HG02763 (cell line): ENCODE measurements around the gene WDR11.

Source experiments
- ATAC-seq: cut with Tn5 transposase; IDR thresholded peaks from one replicate; pipeline ENCODE4 v1.9.1; 2021; ENCODE audit warnings: mild to moderate bottlenecking, moderate library complexity; ENCODE audit not compliant: unreplicated experiment

Gene WDR11

GRCh38 chr10:120850911-120851865 lies at the start of gene WDR11:
WDR11 (plus strand) TSS chr10:120851362; CDS start chr10:120851421, 59 bp downstream.
- ATAC-seq, result peak; percentile 97

- ATAC-seq, result no peak
Observed at GRCh38 chr10:120802935-120803334, 48.2 kb upstream of the WDR11 start.

- ATAC-seq, result no peak
Observed at GRCh38 chr10:120803972-120804371, 47.2 kb upstream of the WDR11 start.

- ATAC-seq, result no peak
Observed at GRCh38 chr10:120805014-120805812, 45.9 kb upstream of the WDR11 start.

- ATAC-seq, result no peak
Observed at GRCh38 chr10:120806081-120806480, 45.1 kb upstream of the WDR11 start.

- ATAC-seq, result no peak
Observed at GRCh38 chr10:120810298-120810697, 40.9 kb upstream of the WDR11 start.

- no peak for ATAC-seq
Observed at GRCh38 chr10:120813085-120813484, 38.1 kb upstream of the WDR11 start.

GRCh38 chr10:120818301-120818700 lies 32.9 kb upstream of the WDR11 start:
- no peak for ATAC-seq

GRCh38 chr10:120819366-120819765 lies 31.8 kb upstream of the WDR11 start:
- ATAC-seq, result no peak

GRCh38 chr10:120823266-120823665 lies 27.9 kb upstream of the WDR11 start:
- no peak for ATAC-seq

GRCh38 chr10:120824881-120825309 lies 26.3 kb upstream of the WDR11 start:
- ATAC-seq, result no peak

GRCh38 chr10:120825878-120826769 lies 25.0 kb upstream of the WDR11 start:
- ATAC-seq, result no peak

- ATAC-seq, result no peak
Observed at GRCh38 chr10:120827251-120827875, 23.8 kb upstream of the WDR11 start.

- ATAC-seq, result no peak
Observed at GRCh38 chr10:120828763-120829319, 22.3 kb upstream of the WDR11 start.

GRCh38 chr10:120832106-120832505 lies 19.1 kb upstream of the WDR11 start:
- ATAC-seq, result no peak

- ATAC-seq, result no peak
Observed at GRCh38 chr10:120833222-120833928, 17.8 kb upstream of the WDR11 start.

- ATAC-seq, result no peak
Observed at GRCh38 chr10:120835603-120836002, 15.6 kb upstream of the WDR11 start.

- ATAC-seq, result no peak
Observed at GRCh38 chr10:120838941-120839340, 12.2 kb upstream of the WDR11 start.

- no peak for ATAC-seq
Observed at GRCh38 chr10:120841522-120842189, 9.5 kb upstream of the WDR11 start.
